ENCODE data around the gene LAMTOR4. TPM values are rescaled to one million over a fixed set of nuclear protein-coding genes. Genes with fewer than 3 reads are reported as not detected.
A peak's percentile ranks its signal among the peaks of the same experiment; 100 is the strongest.
"Not testable (repeated sequence)": the region's sequence is repeated elsewhere in the genome, so short reads cannot be mapped to it uniquely, and the experiment has no call there.

Gene LAMTOR4
- polyA plus RNA-seq, 12 donors = 51.2 to 100 (median 59.3) TPM; not detected in 1

DNA sequence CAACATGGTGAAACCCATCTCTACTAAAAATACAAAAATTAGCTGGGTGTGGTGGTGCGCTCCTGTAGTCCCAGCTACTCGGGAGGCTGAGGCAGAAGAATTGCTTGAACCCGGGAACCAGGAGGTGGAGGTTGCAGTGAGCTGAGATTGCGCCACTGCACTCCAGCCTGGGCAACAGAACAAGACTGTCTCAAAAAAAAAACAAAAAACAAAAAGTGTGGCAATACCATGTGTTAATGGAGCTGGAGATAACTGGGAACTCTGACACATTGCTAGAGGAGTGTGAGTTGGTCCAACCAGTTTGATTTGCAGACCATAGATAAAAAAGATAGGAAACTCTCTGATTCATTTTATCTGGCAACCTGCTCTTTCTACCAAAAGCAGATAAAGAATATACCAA is 2.4 kb upstream of the LAMTOR4 start:
- not testable (repeated sequence) for DNase-seq

DNA sequence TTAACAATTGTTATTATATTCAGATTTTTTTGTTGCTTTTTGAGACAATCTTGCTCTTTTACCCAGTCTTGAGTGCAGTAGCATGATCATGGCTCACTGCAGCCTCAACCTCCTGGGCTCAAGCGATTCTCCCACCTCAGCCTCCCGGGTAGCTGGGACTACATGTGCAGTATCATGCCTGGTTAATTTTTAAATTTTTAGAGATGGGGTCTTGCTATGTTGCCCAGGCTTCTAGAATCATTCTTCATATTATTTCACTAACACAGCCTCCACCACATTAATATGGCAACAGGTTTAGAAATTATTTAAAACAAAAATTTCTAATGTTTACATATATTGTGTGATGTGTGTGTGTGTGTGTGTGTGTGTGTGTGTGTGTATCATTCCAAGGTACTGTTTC is 1.4 kb upstream of the LAMTOR4 start:
- no peak for DNase-seq

DNA sequence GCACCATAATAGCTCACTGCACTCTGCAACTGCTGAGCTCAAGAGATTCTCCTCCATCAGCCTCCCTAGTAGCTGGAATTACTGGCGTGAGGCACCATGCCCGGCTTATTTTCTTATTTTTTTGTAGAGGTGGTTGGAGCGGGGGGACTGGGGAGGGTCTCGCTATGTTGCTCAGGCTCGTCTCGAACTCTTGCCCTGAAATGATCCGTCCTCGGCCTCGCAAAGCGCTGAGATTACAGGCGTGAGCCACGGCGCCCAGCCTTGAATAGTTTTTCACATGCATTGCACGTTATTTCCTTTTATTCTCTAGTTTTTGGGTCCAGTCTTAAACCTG is 526 bp upstream of the LAMTOR4 start:
- no peak for DNase-seq

DNA sequence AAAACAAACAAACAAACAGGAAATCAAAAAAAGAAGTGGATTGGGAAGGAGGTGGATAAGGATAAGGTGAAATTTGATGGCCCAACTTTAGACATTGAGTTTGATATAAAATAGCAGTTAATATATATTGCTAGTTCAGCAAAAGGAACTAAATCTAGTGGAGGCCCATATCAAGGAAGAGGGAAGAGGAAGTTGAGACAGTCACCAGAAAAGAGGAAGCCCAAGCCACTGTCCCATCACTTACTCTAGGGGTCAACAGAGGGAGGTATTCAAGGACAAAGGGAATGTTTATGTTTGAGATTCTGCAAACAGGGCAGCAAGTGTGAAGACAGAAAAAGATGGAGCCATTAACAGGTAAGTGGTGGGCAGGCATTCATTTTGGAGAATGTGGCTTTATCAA is 3.7 kb downstream of the LAMTOR4 start:
- DNase-seq = no peak

DNA sequence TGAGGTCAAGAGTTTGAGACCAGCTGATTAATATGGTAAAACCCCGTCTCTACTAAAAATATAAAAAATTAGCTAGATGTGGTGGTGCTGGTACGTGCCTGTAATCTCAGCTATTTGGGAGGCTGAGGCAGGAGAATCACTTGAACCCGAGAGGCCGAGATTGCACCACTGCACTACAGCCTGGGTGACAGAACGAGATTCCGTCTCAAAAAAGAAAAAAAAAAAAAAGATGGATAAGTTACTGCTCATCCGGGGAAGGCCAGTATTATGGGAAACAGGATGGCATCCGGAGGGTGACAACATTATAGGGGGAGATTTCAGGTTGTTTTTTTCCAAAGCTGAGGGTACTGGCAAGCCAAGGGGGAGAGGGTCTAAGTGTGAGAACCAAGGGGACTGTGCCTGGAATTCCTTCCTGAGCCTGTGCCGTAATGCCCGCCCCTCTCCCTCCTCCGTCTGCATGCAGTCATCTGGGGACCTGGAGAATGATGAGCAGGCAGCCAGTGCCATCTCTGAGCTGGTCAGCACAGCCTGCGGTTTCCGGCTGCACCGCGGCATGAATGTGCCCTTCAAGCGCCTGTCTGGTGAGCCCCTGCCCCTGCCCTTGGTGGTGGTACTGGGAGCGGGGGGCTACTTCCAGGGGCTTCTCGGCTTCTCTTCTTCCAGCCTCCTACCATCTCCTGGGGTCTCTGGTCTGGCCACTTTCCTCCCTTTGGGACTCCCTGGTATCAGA is 4.4 kb downstream of the LAMTOR4 start:
- no peak for DNase-seq

DNA sequence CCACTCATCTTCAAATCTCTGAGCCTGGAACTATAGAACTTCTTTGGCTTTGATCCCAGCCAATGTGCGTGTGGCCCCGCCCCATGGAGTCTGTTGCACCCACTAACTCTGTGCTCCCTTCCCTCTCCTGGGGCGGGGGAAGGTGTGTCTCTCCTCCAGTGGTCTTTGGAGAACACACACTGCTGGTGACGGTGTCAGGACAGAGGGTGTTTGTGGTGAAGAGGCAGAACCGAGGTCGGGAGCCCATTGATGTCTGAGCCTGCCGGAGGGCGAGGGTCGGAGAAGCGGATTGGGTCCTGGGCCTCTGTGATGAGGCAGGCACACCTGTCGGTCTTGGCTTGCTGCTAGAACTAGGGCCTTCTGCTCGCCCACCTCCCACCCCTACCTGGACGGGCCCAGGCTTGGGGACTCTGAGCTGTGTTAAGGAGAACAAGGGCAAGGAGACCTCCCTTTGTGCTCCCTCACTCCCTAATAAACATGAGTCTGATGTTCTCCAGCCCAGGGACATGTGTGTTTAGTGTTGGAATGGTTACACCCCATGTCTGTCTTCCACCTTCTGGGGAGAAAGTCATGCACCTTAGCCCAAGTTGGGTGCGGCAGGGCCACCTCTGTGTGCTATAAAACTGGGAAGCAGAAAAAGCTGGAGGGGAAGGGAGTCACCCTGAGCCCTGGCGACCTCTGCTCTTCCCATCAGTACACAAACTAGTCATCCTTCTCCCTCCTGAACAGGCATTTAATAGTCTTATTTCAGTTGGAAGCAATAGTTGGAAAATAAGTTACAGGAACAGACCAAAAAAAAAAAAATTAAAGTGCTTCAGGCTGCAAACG is 5.2 kb downstream of the LAMTOR4 start:
- no peak for DNase-seq

DNA sequence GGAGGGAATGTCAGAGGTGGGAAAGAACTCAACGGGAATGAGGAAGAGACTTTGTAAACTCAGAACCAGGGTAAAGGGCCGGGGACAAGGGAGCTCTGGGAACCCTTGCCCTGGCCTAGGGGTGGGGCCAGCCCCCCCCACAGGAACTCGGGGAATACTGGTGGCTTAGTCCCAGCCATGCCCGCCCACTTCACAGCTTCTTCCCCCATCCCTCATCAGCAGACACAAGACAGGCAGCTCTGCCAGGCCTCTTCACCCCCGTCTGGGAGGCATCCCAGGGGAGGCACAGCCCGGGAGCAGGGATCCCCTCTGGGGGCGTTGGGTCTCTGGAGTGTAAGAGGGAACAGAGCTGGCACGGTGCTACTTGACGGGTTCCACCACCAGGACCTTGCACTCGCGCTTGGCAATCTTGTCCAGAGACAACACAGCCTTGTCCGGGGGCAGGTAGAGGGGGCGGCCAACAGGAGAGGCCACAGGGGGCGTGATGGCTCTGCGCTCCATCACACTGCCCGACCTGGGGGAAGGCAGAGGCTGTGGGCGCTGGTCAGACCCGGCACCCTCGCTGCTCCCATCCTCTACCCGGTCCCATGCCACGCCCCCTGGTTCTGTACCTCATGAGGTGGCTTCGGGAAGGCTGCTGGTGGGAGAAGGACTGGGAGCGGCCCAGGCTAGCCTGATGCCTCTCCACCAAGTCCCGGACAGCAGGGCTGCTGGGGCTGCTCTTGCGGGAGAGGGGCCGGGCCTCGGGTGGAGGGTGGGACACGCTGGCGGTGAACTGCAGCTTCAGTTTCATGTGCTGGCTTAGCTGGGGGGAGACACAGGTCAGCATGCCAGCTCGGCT is 6.2 kb downstream of the LAMTOR4 start:
- DNase-seq = no peak

DNA sequence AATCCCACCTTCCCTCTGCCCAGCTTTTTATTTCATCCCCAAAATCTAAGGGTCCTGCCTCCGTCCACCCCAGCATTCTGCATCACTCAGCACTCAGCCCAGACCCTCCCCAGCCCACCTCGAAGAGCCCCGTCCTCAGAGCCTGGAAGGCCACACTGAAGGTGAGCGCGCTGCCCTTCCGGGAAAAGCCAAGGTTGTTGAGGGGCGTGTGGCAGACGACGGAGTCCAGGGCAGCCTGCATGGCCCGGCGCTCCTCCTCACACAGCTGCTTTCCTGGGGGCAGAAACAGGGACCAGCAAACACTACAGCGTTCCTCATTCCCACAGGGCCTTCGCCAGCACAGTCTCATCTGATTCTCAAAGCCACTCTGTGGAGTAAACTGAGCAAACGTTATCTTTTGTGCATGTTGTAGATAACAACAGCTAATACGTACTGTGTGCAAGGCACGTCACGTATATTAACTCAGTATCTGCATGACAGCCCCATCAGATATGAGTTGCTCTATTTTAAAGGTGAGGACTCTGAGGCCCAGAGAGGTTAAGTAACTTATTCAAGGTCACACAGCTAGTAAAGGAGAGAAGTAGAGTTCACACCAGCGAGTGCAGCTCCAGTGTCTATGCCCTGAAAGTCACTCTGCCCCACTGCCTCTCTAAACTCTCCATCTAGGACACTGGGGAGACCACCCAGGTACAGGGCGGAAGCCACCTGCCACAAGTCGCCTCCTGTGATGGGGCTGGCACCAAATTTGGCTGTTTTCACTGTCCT is 7.0 kb downstream of the LAMTOR4 start:
- DNase-seq = no peak

DNA sequence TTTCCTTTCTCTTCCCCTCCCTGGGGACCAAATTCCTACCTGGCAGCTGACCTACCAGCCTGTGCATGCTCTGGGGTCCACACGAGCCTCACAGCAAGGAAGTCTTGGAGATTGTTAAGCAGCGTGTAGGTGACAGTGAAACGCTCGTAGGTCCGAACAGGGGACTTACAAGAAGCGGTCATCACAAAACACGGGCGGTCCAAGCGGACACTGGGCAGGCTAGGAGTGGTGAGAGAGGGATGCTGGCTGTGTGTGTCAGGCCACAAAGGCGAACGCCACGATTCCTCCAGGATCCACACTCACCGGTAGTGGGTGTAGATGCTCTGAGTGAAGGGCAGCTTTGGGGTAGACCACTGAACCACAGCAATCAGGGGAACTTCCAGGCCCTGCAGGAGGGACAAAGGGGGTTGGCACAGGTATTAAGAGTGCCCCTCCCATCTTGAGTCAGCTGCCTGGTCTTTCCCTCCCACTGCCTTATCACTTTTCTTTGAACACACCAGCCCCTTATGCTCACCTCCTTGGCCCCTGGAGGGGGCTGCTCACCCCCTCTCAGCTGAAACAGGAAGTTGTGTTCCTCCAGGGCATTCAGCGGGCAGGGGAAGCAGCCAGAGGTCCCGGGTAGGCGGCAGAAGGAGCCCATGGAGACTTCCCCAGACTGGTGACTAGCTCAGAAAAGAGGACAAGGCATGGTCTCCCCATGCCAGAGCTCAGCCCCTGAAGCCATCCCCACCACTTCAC is 7.8 kb downstream of the LAMTOR4 start:
- no peak for DNase-seq

DNA sequence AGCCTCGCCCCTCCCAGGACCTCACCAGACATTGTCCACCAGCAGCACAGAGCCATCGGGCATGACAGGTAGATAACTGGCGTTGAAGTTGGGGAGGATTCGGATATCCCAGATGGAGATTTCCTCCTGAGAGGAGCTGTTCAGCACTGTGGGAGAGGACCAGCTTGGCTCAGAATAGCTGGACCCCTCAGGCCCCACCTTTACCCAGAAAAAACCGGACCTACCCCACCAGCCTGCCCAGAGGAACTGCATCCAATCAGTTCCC is 8.3 kb downstream of the LAMTOR4 start:
- no peak for DNase-seq

DNA sequence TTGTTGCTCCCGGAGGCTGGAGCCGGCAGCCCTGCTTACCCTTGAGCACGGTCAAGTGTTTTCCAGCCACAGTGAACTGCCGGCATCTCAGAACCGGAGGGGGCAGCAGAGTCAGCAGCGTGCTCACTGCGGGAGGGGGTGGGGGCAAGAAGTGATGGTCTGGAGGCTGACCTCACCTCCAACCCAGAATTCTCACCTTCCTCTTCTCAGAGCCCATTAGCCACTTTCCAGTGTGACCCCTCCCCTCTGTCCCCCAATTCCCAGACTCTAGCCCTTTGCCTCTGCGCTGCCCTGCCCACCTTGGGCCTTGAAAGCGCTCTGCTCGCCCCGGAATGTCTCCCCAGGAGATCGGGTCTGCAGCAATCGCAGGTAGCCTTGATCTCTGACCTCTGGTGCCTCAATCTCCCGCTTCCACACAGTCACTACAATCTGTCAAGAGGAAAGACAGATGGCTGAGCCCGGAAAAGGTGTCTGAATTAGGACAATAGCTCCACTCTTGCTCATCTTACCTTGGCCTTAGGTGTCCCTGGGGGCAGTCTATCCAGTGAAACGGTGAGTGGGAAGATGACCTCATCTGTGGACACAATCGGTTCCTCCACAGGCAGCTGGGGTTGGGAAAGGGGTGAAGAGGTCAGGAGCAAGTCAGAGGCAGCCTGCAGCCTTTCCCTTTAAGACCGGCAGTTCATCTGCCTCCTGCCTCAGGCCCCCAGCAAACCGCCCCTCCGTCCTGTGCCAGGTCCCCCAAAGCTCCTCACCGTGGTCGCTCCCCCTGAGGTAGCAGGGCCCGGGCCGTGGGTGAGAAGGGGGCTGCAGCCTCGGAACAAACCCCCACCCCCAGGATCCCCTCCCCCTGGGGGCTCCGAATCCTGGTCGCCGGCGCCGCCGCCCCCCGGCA is 8.9 kb downstream of the LAMTOR4 start:
- DNase-seq = no peak

DNA sequence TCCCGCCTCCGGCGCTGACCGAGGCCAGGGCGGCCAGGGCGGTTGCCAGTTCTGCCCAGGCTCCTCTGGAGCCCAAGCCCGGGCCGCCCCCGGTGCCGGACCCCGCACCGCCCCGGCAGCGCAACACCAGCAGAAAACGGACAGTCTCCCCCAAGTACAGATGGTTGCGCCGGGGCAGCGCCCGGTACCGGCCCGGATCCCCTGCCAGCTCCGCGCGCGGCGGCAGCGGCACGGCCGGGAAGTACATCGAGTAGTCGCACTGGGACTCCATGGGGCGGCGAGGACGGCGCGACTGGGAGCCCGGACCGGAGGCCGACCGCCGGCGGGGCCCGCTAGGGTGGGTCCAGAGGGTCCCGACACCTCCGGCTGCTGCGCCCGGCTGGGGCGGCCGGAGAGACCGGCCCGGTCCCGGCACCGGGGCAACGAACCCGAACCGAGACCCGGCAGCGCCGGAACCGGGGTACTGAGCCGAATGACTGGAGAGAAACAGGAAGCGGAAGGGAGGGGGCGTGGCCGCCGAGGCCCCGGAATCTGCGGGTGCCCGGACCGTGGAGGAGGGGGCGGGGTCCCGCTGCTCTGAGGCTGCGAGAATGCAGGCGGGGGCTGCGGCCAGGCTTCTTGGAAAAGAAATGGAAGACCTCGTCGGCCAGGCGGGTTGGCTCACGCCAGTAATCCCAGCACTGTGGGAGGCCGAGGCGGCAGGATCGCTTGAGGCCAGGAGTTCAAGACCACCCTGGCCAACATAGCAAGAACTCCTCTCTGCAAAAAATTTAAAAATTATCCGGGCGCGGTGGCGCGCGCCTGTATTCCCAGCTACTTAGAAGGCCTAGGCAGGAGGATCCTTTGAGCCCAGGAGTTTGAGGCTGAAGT is 9.7 kb downstream of the LAMTOR4 start, which contains the start of gene TRAPPC14:
TSS of gene TRAPPC14 (minus strand) at position 495 of the 870 bp plus-strand sequence. CDS start at position 271, 224 bp downstream.
- DNase-seq = peak; percentile 90

DNA sequence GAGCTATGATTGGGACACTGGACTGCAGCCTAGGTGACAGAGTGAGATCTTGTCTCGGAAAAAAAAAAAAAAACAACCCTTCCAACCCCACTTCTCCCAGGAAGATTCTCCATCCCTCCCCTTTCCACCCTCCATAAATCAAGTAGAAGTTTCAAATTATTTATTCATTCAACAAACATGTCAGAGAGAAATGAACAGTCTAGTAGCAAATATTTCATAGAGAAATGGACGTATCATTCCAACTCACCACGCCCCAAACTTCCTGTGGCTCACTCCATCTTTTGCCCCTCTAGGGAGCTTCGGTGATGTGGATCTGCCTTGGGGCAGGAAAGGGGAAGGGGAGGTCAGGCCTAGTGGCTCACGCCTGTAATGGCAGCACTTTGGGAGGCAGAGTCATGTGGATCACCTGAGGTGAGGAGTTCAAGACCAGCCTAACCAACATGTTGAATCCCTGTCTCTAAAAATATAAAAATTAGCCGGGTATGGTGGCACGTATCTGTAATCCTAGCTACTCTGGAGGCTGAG is 10.4 kb downstream of the LAMTOR4 start:
- no peak for DNase-seq

DNA sequence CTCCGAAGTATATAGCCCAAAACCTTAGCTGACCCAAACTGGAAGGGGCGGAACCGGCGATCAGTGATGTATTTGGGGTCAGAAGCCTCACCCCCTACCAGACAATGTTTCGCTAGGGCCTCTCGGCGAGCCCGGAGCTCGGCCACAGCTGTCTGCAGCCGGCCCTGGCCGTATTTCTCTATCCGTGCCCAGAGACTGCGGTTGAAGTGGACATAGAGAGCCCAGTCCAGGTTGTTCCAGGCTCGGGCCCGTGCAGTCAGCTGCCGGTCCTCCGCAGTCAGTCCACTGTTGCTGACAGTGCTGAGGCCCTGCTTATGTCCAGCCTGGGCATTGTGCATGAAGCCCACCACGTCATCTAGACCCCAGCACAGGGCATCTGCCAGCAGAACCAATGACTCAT is 11.3 kb downstream of the LAMTOR4 start:
- no peak for DNase-seq

DNA sequence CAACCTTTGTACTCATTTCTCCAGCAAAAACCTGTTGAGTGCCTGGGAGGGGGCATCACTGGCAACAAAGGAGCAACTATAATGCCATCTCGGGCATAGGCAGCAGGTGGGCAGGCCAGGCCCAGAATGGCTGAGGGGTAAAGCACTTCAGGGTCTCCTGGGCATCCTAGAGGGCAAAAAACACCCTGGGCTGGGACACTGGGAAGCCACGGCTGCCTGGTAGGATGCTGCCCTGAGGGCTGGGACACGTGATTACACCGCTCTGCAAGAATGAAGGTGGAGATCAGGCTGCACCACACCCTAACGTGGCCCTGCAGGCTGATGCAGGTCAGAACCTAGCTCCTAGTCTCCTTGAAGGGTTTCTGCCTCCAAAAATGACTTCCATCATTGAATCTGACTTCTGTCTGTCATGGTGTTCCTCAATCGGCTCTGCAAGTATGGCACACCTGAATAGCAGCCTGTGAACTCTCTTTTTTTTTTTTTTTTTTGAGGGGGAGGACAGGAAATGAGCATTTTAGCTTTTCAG is 14.4 kb downstream of the LAMTOR4 start:
- no peak for DNase-seq

DNA sequence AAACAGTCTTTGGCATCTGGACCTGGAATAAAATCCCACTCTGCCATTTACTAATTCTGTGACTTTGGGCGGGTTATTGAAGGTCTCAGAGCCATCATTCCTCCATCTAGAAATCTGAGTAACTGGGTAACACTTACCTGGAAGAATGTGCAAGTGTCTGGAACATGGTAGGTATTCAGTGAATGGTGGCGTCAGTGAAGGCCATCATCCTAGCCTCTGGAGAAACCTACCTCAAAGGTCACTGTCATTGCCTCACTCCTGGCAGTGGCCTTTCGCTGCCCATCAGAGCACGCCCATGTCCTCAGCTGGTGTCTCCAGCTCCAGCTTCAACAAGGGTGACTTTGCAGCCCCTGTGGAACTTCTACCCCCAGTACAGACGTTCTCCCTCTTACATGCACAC is 15.2 kb downstream of the LAMTOR4 start:
- no peak for DNase-seq

DNA sequence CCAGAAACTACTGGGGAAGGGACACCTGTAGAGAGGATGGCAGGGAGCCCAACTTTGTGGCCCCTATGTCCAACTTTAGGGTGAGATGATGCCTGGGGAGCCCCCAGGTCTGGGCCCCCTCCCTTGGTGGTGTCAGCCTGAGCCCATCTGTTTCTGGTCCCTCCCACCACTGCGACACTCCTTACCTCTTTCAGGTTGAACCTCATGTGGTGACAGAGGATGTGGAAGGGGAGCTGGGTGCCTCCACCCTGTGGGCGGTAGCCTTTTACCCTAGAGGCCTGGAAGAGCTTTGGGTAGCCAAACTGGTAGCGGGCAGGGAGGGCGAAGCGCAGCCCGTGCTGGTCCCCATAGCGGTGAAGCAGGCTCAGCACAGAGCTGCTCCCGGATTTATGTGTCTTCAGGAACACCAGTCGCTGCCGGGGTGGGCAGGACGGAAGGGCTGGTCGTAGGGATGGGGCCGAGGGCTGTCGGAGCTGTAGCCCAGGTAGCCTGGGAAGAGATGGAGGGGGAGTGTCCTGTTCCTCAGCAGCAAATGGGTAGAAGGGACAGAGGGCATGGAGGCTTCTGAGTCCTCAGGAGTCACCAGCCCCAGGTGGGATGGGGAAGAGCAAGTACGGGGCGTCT is 17.7 kb downstream of the LAMTOR4 start:
- no peak for DNase-seq
